ENCODE measurements around the gene SH3BP1. TPM values are rescaled to one million over a fixed set of nuclear protein-coding genes. Genes with fewer than 3 reads are reported as not detected.

SH3BP1 gene
- total RNA-seq, 4 donors from 2014 or later = 2.9 to 4.9 (median 3.2) TPM

DNA sequence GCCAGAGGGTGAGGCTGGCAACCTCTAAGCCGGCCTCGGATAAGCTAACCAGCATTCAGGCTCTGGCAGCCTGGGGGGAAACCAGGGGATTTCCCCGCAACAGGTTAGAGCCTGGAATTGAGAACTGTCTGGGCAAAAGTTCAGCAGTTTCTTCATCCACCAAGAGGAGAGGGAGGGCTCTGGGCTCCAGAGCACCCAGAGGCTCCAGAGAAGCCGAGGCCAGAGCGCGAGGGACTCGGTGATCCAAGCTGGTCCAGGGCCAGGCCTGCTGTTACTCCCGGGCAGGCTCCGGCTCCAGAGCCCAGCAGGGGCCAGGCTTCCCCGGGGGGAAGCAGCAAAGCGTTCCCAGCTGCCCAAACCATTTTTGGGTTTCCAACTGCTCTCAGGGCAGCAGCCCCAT lies 13.3 kb upstream of the SH3BP1 start:
- Histone ChIP-seq H3K27me3 (no peaks in the 10 kb centered on the region), H3K36me3 (peaks cover 0 to 83% of the 10 kb centered on the region in 2 donors), H3K9me3 (no peaks in the 10 kb centered on the region), H3K4me3 (no peak overlapping the region), H3K27ac (peak overlapping the region; percentile 7 to 80 (median 76)), H3K4me1 (peaks cover 0 to 49% (median 20%) of the 10 kb centered on the region in 3 donors)
- WGBS, 2 donors (ENCODE audit: low coverage in 1 of 2) = 36 to 40% methylated on average over 1 to 3 of the region's 11 CpGs
- TF ChIP-seq CTCF (IDR thresholded peaks at IDR 0.05) (peak in 3 of 4 experiments; percentile 20 to 32 (median 23)), POLR2AphosphoS5 (IDR thresholded peaks at IDR 0.05) (peak; percentile 30), POLR2A (IDR thresholded peaks at IDR 0.05) (no peak)
- ATAC-seq = peak; percentile 92

GRCh38 chr22:37626556-37627075 lies 12.9 kb upstream of the SH3BP1 start:
- no peak for ATAC-seq
- no peaks in the 10 kb centered on the region for H3K9me3 ChIP-seq
- 20 to 70% methylated on average over 1 to 2 of the region's 13 CpGs for WGBS, 2 donors (ENCODE audit: low coverage in 1 of 2)
- no peak for TF ChIP-seq POLR2A (IDR thresholded peaks at IDR 0.05)
- no peak for TF ChIP-seq EP300 (IDR thresholded peaks at IDR 0.05)
- TF ChIP-seq POLR2AphosphoS5 (IDR thresholded peaks at IDR 0.05) = no peak
- TF ChIP-seq CTCF (IDR thresholded peaks at IDR 0.05) = no peak
- no peak overlapping the region for H3K4me3 ChIP-seq
- peak overlapping the region; percentile 7 to 80 (median 76) for H3K27ac ChIP-seq
- H3K4me1 ChIP-seq = peaks cover 0 to 49% (median 20%) of the 10 kb centered on the region in 3 donors
- peaks cover 0 to 83% of the 10 kb centered on the region in 2 donors for H3K36me3 ChIP-seq
- H3K27me3 ChIP-seq = no peaks in the 10 kb centered on the region

DNA sequence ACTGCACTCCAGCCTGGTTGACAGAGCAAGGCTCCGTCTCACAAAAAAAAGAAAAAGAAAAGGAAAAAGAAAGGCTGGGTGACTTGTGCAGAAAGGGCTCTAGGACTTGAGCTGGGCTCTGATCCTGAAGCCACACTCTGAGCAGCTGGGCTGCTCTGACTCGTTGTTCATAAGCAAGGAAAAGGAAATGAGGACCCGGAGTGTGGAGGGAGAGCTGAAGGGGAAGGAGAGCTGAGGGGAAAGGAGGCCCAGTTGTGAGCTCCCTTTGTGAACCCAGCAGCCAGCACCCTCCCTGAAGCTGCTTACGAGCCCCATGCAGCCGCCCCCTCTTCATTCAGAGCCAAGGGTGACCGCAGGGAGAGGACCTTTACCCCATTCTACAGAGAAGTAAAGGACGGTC lies 12.3 kb upstream of the SH3BP1 start:
- TF ChIP-seq CTCF (IDR thresholded peaks at IDR 0.05) (no peak), POLR2A (IDR thresholded peaks at IDR 0.05) (no peak), POLR2AphosphoS5 (IDR thresholded peaks at IDR 0.05) (no peak), EP300 (IDR thresholded peaks at IDR 0.05) (no peak)
- ATAC-seq = no peak
- 17 to 38% methylated on average over 1 to 3 of the region's 7 CpGs for WGBS, 2 donors (ENCODE audit: low coverage in 1 of 2)
- no peak overlapping the region for H3K4me3 ChIP-seq
- H3K36me3 ChIP-seq = peaks cover 0 to 83% of the 10 kb centered on the region in 2 donors
- H3K4me1 ChIP-seq = peaks cover 0 to 50% (median 20%) of the 10 kb centered on the region in 3 donors
- H3K27ac ChIP-seq = peak overlapping the region in 3 of 4 donors; percentile 76 to 80 (median 77)
- H3K9me3 ChIP-seq = no peaks in the 10 kb centered on the region
- H3K27me3 ChIP-seq = no peaks in the 10 kb centered on the region

DNA sequence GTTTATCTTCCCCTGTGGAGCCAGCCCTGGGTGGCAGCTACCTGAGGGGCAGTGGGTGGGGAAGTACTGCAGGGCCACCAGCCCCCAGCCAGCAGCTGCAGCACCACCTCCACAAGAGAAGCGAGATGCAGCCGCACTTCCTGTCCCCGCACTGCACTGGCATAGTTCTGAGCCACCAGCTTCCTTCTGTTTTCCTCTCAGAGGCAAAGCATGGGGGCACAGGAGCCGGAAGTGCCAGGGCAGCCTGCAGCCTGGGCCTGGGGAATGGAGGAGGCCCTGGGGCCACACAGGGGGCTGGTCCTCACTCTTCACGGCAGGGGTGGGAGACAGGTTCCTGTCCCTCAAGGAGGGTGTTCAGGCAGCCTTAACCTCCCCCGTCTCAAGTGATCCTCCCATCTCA lies 11.9 kb upstream of the SH3BP1 start:
- no CpG with 5 or more reads among the region's 6 CpGs for WGBS, 2 donors (ENCODE audit: low coverage in 1 of 2)
- peaks cover 0 to 54% (median 20%) of the 10 kb centered on the region in 3 donors for H3K4me1 ChIP-seq
- TF ChIP-seq EP300 (IDR thresholded peaks at IDR 0.05) = no peak
- TF ChIP-seq CTCF (IDR thresholded peaks at IDR 0.05) = no peak
- H3K9me3 ChIP-seq = no peaks in the 10 kb centered on the region
- peaks cover 0 to 83% of the 10 kb centered on the region in 2 donors for H3K36me3 ChIP-seq
- H3K4me3 ChIP-seq = no peak overlapping the region
- H3K27me3 ChIP-seq = no peaks in the 10 kb centered on the region
- H3K27ac ChIP-seq = peak overlapping the region in 3 of 4 donors; percentile 76 to 80 (median 77)
- ATAC-seq = no peak

GRCh38 chr22:37628830-37629229 lies 10.6 kb upstream of the SH3BP1 start:
- no peak overlapping the region for H3K4me3 ChIP-seq
- H3K27ac ChIP-seq = no peak overlapping the region
- H3K36me3 ChIP-seq = peaks cover 0 to 75% of the 10 kb centered on the region in 2 donors
- no peaks in the 10 kb centered on the region for H3K27me3 ChIP-seq
- ATAC-seq = no peak
- peaks cover 0 to 58% (median 33%) of the 10 kb centered on the region in 3 donors for H3K4me1 ChIP-seq
- WGBS, 2 donors (ENCODE audit: low coverage in 1 of 2) = 100% methylated on average over 2 of the region's 8 CpGs; no CpG with 5 or more reads in 1 of the 2 donors
- TF ChIP-seq POLR2A (IDR thresholded peaks at IDR 0.05) (no peak), CTCF (IDR thresholded peaks at IDR 0.05) (no peak), EP300 (IDR thresholded peaks at IDR 0.05) (no peak), POLR2AphosphoS5 (IDR thresholded peaks at IDR 0.05) (no peak)
- no peaks in the 10 kb centered on the region for H3K9me3 ChIP-seq

Data from gastroesophageal sphincter (tissue), 4 donors.